ENCODE results near the gene COMT. TPM values are rescaled to one million over a fixed set of nuclear protein-coding genes. Genes with fewer than 3 reads are reported as not detected.

The COMT gene
- total and polyA plus RNA-seq, 4 experiments from 2014 or later, result 36.8 to 93.9 (median 66.1) TPM

- Mint-ChIP-seq H3K4me3 (no peak overlapping the region), H3K27ac (no peak overlapping the region), H3K36me3 (no peaks in the 10 kb centered on the region), H3K27me3 (no peaks in the 10 kb centered on the region), H3K9me3 (no peaks in the 10 kb centered on the region), H3K4me1 (no peaks in the 10 kb centered on the region)
- no peak overlapping the region for H3K4me3 ChIP-seq (ENCODE audit: low read length in 2 of 2)
- intact Hi-C loops (cut with micrococcal nuclease), result no loop called here
- CTCF ChIA-PET (ENCODE audit: partially characterized antibody), result no interaction called here
- H3K36me3 ChIP-seq (ENCODE audit: insufficient read depth, low read length), result no peaks in the 10 kb centered on the region
- H3K4me1 ChIP-seq (ENCODE audit: insufficient read depth, low read length), result peaks cover 19% of the 10 kb centered on the region
- POLR2A ChIA-PET (ENCODE audit: partially characterized antibody), result no interaction called here
- DNase-seq, result no peak
- no peaks in the 10 kb centered on the region for H3K9me3 ChIP-seq (ENCODE audit: control insufficient read depth in 1 of 2, low read length in 2 of 2)
- H3K27me3 ChIP-seq (ENCODE audit: insufficient read depth, low read length), result no peaks in the 10 kb centered on the region
- H3K27ac ChIP-seq (ENCODE audit: low read depth, low read length), result no peak overlapping the region
Observed at GRCh38 chr22:19991645-19992451, 50.3 kb downstream of the COMT start.

DNA sequence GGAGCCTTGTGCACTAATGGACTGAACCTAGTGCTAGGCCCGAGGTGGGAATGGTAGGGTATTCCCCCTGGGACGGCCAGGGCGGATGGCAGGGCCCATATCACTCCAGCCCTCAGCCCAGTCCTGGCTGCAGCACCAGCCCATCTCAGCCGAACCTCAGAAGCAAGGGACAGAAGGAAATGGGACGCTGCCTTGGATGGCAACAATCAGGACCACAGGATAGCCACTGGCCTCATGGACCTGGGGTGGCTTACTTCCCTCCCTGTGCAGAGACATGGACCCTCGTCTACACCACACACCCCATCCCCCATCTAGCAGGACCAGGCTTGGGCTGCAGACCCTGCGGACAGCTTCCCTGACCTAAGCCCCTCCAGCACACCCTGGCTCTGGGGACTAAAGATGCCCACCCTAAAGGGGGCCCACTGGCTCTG, 50.9 kb downstream of the COMT start:
- POLR2A ChIA-PET (ENCODE audit: partially characterized antibody), result no interaction called here
- intact Hi-C loops (cut with micrococcal nuclease), result no loop called here

GRCh38 chr22:19992921-19993355, 51.4 kb downstream of the COMT start:
- Histone ChIP-seq H3K27me3 (ENCODE audit: insufficient read depth, low read length) (no peaks in the 10 kb centered on the region), H3K4me1 (ENCODE audit: insufficient read depth, low read length) (peaks cover 11% of the 10 kb centered on the region), H3K27ac (ENCODE audit: low read depth, low read length) (no peak overlapping the region), H3K36me3 (ENCODE audit: insufficient read depth, low read length) (no peaks in the 10 kb centered on the region), H3K4me3 (ENCODE audit: low read length in 2 of 2) (no peak overlapping the region), H3K9me3 (ENCODE audit: control insufficient read depth in 1 of 2, low read length in 2 of 2) (no peaks in the 10 kb centered on the region)
- Mint-ChIP-seq H3K9me3 (no peaks in the 10 kb centered on the region), H3K27ac (no peak overlapping the region), H3K27me3 (no peaks in the 10 kb centered on the region), H3K36me3 (no peaks in the 10 kb centered on the region), H3K4me1 (no peaks in the 10 kb centered on the region), H3K4me3 (no peak overlapping the region)
- ChIA-PET CTCF (ENCODE audit: partially characterized antibody) (no interaction called here), POLR2A (ENCODE audit: partially characterized antibody) (no interaction called here)
- intact Hi-C loops (cut with micrococcal nuclease), result no loop called here
- DNase-seq, result no peak

More for the DNA sequence above, 50.9 kb downstream of the COMT start:
- Histone ChIP-seq H3K27ac (ENCODE audit: low read depth, low read length) (no peak overlapping the region), H3K27me3 (ENCODE audit: insufficient read depth, low read length) (no peaks in the 10 kb centered on the region), H3K4me1 (ENCODE audit: insufficient read depth, low read length) (peaks cover 16% of the 10 kb centered on the region), H3K4me3 (ENCODE audit: low read length in 2 of 2) (no peak overlapping the region), H3K9me3 (ENCODE audit: control insufficient read depth in 1 of 2, low read length in 2 of 2) (no peaks in the 10 kb centered on the region), H3K36me3 (ENCODE audit: insufficient read depth, low read length) (no peaks in the 10 kb centered on the region)
- Mint-ChIP-seq H3K4me1 (no peaks in the 10 kb centered on the region), H3K27ac (no peak overlapping the region), H3K4me3 (no peak overlapping the region), H3K27me3 (no peaks in the 10 kb centered on the region), H3K36me3 (no peaks in the 10 kb centered on the region), H3K9me3 (no peaks in the 10 kb centered on the region)
- CTCF ChIA-PET (ENCODE audit: partially characterized antibody), result no interaction called here
- no peak for DNase-seq

DNA sequence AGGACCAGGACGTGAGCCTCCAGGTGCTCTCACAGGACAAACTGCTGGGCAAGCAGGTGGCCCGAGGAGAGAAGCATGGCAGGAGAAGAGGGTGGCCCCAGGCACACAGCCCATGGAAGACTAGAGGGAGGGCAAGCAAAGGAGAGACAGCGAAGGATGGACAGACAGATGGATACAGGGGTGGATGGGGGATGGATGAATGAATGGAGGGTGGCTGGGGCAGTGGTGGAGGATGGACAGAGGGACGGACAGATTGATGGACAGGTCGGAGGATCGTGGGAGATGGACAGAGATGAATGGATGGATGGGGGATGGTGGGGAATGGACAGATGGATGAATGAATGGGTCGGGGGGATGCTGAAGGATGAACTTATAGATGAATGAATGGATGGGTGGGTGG, 52.4 kb downstream of the COMT start:
- Mint-ChIP-seq H3K4me3 (no peak overlapping the region), H3K4me1 (no peaks in the 10 kb centered on the region), H3K27me3 (no peaks in the 10 kb centered on the region), H3K36me3 (no peaks in the 10 kb centered on the region), H3K9me3 (no peaks in the 10 kb centered on the region), H3K27ac (no peak overlapping the region)
- POLR2A ChIA-PET (ENCODE audit: partially characterized antibody), result no interaction called here
- no peaks in the 10 kb centered on the region for H3K36me3 ChIP-seq (ENCODE audit: insufficient read depth, low read length)
- no peak overlapping the region for H3K27ac ChIP-seq (ENCODE audit: low read depth, low read length)
- H3K9me3 ChIP-seq (ENCODE audit: control insufficient read depth in 1 of 2, low read length in 2 of 2), result no peaks in the 10 kb centered on the region
- peaks cover 5% of the 10 kb centered on the region for H3K4me1 ChIP-seq (ENCODE audit: insufficient read depth, low read length)
- CTCF ChIA-PET (ENCODE audit: partially characterized antibody), result no interaction called here
- no peaks in the 10 kb centered on the region for H3K27me3 ChIP-seq (ENCODE audit: insufficient read depth, low read length)
- H3K4me3 ChIP-seq (ENCODE audit: low read length in 2 of 2), result no peak overlapping the region
- DNase-seq, result no peak
- intact Hi-C loops (cut with micrococcal nuclease), result no loop called here

GRCh38 chr22:19994851-19995610, 53.5 kb downstream of the COMT start:
- no peak for DNase-seq
- H3K4me3 ChIP-seq (ENCODE audit: low read length in 2 of 2), result no peak overlapping the region
- Mint-ChIP-seq H3K9me3 (no peaks in the 10 kb centered on the region), H3K4me1 (no peaks in the 10 kb centered on the region), H3K36me3 (no peaks in the 10 kb centered on the region), H3K4me3 (no peak overlapping the region), H3K27ac (no peak overlapping the region), H3K27me3 (no peaks in the 10 kb centered on the region)
- intact Hi-C loops (cut with micrococcal nuclease), result no loop called here
- H3K4me1 ChIP-seq (ENCODE audit: insufficient read depth, low read length), result no peaks in the 10 kb centered on the region
- H3K27ac ChIP-seq (ENCODE audit: low read depth, low read length), result no peak overlapping the region
- CTCF ChIA-PET (ENCODE audit: partially characterized antibody), result no interaction called here
- H3K27me3 ChIP-seq (ENCODE audit: insufficient read depth, low read length), result no peaks in the 10 kb centered on the region
- no peaks in the 10 kb centered on the region for H3K9me3 ChIP-seq (ENCODE audit: control insufficient read depth in 1 of 2, low read length in 2 of 2)
- POLR2A ChIA-PET (ENCODE audit: partially characterized antibody), result no interaction called here
- no peaks in the 10 kb centered on the region for H3K36me3 ChIP-seq (ENCODE audit: insufficient read depth, low read length)

GRCh38 chr22:19995611-19996339, 54.2 kb downstream of the COMT start:
- CTCF ChIA-PET (ENCODE audit: partially characterized antibody), result no interaction called here
- POLR2A ChIA-PET (ENCODE audit: partially characterized antibody), result interaction anchor here (0.6 kb wide), 1 partner anchor 25 kb away, joined by 3 read pairs; no protein-coding TSS in a partner anchor
- H3K27ac ChIP-seq (ENCODE audit: low read depth, low read length), result no peak overlapping the region
- H3K27me3 ChIP-seq (ENCODE audit: insufficient read depth, low read length), result no peaks in the 10 kb centered on the region
- H3K4me1 ChIP-seq (ENCODE audit: insufficient read depth, low read length), result no peaks in the 10 kb centered on the region
- H3K4me1 Mint-ChIP-seq, result no peaks in the 10 kb centered on the region
- no peaks in the 10 kb centered on the region for H3K36me3 Mint-ChIP-seq
- intact Hi-C loops (cut with micrococcal nuclease), result no loop called here
- no peaks in the 10 kb centered on the region for H3K9me3 ChIP-seq (ENCODE audit: control insufficient read depth in 1 of 2, low read length in 2 of 2)
- no peak for DNase-seq
- H3K9me3 Mint-ChIP-seq, result no peaks in the 10 kb centered on the region
- no peaks in the 10 kb centered on the region for H3K27me3 Mint-ChIP-seq
- H3K27ac Mint-ChIP-seq, result no peak overlapping the region
- H3K4me3 Mint-ChIP-seq, result no peak overlapping the region
- no peaks in the 10 kb centered on the region for H3K36me3 ChIP-seq (ENCODE audit: insufficient read depth, low read length)
- H3K4me3 ChIP-seq (ENCODE audit: low read length in 2 of 2), result no peak overlapping the region

- no peaks in the 10 kb centered on the region for H3K4me1 ChIP-seq (ENCODE audit: insufficient read depth, low read length)
- no peak overlapping the region for H3K27ac ChIP-seq (ENCODE audit: low read depth, low read length)
- Mint-ChIP-seq H3K4me3 (no peak overlapping the region), H3K9me3 (peaks cover 0 to under 1% (median 0%) of the 10 kb centered on the region in 8 donors), H3K4me1 (no peaks in the 10 kb centered on the region), H3K27me3 (no peaks in the 10 kb centered on the region), H3K36me3 (no peaks in the 10 kb centered on the region), H3K27ac (no peak overlapping the region)
- no peaks in the 10 kb centered on the region for H3K36me3 ChIP-seq (ENCODE audit: insufficient read depth, low read length)
- no peak for DNase-seq
- no peak overlapping the region for H3K4me3 ChIP-seq (ENCODE audit: low read length in 2 of 2)
- no peaks in the 10 kb centered on the region for H3K9me3 ChIP-seq (ENCODE audit: control insufficient read depth in 1 of 2, low read length in 2 of 2)
- intact Hi-C loops (cut with micrococcal nuclease), result no loop called here
- ChIA-PET POLR2A (ENCODE audit: partially characterized antibody) (no interaction called here), CTCF (ENCODE audit: partially characterized antibody) (no interaction called here)
- no peaks in the 10 kb centered on the region for H3K27me3 ChIP-seq (ENCODE audit: insufficient read depth, low read length)
Observed at GRCh38 chr22:19996694-19997384, 55.3 kb downstream of the COMT start.

All from CD4-positive, alpha-beta memory T cell (primary cell).